DOHH2 (cell line): ENCODE results near the gene POLR3GL.

Experiments used
- CTCF ChIP-seq: fragments of 200-600 bp; sonication (generic); IDR thresholded peaks from one replicate; pipeline ENCODE4 v1.5.1; 2014; ENCODE audit warnings: antibody characterized with exemption, mild to moderate bottlenecking, low read depth, low read length; ENCODE audit not compliant: poor library complexity, severe bottlenecking
- EZH2phosphoT487 ChIP-seq: fragments of 200-600 bp; sonication (generic); IDR thresholded peaks from 2 replicates; pipeline ENCODE4 v1.6.1; 2017; ENCODE audit warnings: borderline replicate concordance, mild to moderate bottlenecking, antibody characterized with exemption, low read length, moderate library complexity, mixed read lengths

GRCh38 chr1:145983206-145983675 is 18.8 kb downstream of the POLR3GL start:
- no peak for TF ChIP-seq CTCF
- no peak for TF ChIP-seq EZH2phosphoT487
